Right lobe of liver (tissue), 6 donors: ENCODE data around the gene RHEB. TPM values are rescaled to one million over a fixed set of nuclear protein-coding genes. Genes with fewer than 3 reads are reported as not detected.

Source experiments
- ATAC-seq, 4 donors: fragments of 200-7000 bp; cut with Tn5 transposase; one replicate each; pipeline ENCODE4 v1.9.1; 2020; ENCODE audit warnings: mild to moderate bottlenecking in 4 of 4, moderate library complexity in 4 of 4
- DNase-seq, 3 donors: peaks; one replicate each; pipeline ENCODE4 v3.0.0-alpha.2; 2020
- H3K27ac ChIP-seq, 3 donors: fragments of 200-600 bp; one replicate each; pipeline ENCODE4 v1.8.0; 2022
- H3K27me3 ChIP-seq, 2 donors: fragments of 200-600 bp; one replicate each; pipeline ENCODE4 v1.8.0; 2022
- H3K36me3 ChIP-seq, 4 donors: fragments of 200-600 bp; sonication (generic) in 1 of 4; one replicate each; pipeline versions ENCODE4 v1.5.1 to v1.8.0; 2017 to 2022; ENCODE audit warnings: control low read depth in 1 of 4
- H3K4me1 ChIP-seq, 4 donors: fragments of 200-600 bp; sonication (generic) in 1 of 4; one replicate each; pipeline versions ENCODE4 v1.5.1 to v1.8.0; 2017 to 2022; ENCODE audit warnings: control low read depth in 1 of 4
- H3K4me3 ChIP-seq, 3 donors: fragments of 200-600 bp; one replicate each; pipeline ENCODE4 v1.8.0; 2022
- H3K9me3 ChIP-seq, 4 donors: fragments of 200-600 bp; sonication (generic) in 1 of 4; one replicate each; pipeline versions ENCODE4 v1.5.1 to v1.8.0; 2017 to 2022; ENCODE audit warnings: control low read depth in 1 of 4
- POLR2A ChIP-seq: fragments of 450-650 bp; IDR thresholded peaks from one replicate; pipeline ENCODE4 v1.6.1; 2017; ENCODE audit warnings: antibody characterized with exemption, mild to moderate bottlenecking
- WGBS: methylation state at CpG from one replicate; pipeline ENCODE4 v1.1.6; 2018; ENCODE audit warnings: low coverage, low lambda C conversion rate; ENCODE audit not compliant: insufficient coverage; ENCODE audit errors: missing lambda C conversion rate; 5-methylcytosine and 5-hydroxymethylcytosine counted together
- intact Hi-C, 2 donors: fragments of 100-400 bp; cut with DNase I; formaldehyde crosslinking; loops; one replicate each; pipeline versions ENCODE4 v1.11.2 to v1.14.1; 2022
- total RNA-seq, 6 experiments: library from RNA; depleted of rRNA in 2 of 6; stranded (reverse); fragments of >200 nt in 2 of 6; fragmentation: NEBNext Ultra II Directional in 3 of 6; extraction: Animal tissue kit (Norgen Biotek cat#: 25700) in 3 of 6; gene quantifications; one replicate each; pipeline versions ENCODE4 v1.1.0 to v1.2.4, GENCODE V29; 2016 to 2023
- TF ChIP-seq, protein P1 (sequence below), 4 donors: fragments of 200-600 bp in 3 of 4; fragments of 450-650 bp in 1 of 4; IDR thresholded peaks; one replicate each; pipeline versions ENCODE4 v1.5.1 to v1.8.0; 2016 to 2022; ENCODE audit warnings: antibody characterized with exemption in 4 of 4, mild to moderate bottlenecking in 2 of 4
- donor health status: DM: no; HTN: yes; CAD: no.
- donor health status: DM: no; HTN: no; CAD: no.
- donor health status: DM: no; HTN: no; CAD: no.
- donor health status: DM: no; HTN: yes; CAD: no.
- donor health status: DM: no; HTN: yes; CAD: no.

The RHEB gene
- total RNA-seq, 6 experiments from 2014 or later: 33.4 to 55.3 (median 49.7) TPM

DNA sequence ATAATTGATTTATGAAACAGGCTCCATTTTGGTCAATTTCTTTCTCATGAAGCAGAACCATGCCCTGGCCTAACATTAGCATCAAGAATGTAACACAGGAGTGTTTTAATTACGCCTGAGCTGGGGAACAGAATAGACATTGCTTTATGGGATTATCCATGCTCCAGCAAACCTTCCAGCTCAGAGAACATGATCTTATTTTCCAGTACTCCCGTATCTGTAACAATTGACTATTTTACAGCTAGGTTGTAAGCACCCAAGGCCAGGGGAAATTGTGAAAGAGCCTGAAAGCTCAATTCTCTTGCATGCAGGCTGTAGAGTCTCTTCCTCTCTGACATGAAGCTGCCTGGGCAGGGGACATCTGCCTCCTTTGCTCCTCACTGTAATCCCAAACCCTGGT, 49.0 kb downstream of the RHEB start:
- Histone ChIP-seq H3K27me3 (no peaks in the 10 kb centered on the region), H3K4me1 (no peaks in the 10 kb centered on the region), H3K27ac (no peak overlapping the region), H3K36me3 (peaks cover 0 to 50% (median 12%) of the 10 kb centered on the region in 4 donors), H3K4me3 (no peak overlapping the region), H3K9me3 (no peaks in the 10 kb centered on the region)
- no peak for TF ChIP-seq POLR2A
- TF ChIP-seq, protein P1, sequence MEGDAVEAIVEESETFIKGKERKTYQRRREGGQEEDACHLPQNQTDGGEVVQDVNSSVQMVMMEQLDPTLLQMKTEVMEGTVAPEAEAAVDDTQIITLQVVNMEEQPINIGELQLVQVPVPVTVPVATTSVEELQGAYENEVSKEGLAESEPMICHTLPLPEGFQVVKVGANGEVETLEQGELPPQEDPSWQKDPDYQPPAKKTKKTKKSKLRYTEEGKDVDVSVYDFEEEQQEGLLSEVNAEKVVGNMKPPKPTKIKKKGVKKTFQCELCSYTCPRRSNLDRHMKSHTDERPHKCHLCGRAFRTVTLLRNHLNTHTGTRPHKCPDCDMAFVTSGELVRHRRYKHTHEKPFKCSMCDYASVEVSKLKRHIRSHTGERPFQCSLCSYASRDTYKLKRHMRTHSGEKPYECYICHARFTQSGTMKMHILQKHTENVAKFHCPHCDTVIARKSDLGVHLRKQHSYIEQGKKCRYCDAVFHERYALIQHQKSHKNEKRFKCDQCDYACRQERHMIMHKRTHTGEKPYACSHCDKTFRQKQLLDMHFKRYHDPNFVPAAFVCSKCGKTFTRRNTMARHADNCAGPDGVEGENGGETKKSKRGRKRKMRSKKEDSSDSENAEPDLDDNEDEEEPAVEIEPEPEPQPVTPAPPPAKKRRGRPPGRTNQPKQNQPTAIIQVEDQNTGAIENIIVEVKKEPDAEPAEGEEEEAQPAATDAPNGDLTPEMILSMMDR (IDR thresholded peaks at IDR 0.05): no peak
- WGBS: 73% methylated on average over 2 of the region's 2 CpGs
- DNase-seq (no peak), ATAC-seq (no peak)
- intact Hi-C loops: no loop called here

DNA sequence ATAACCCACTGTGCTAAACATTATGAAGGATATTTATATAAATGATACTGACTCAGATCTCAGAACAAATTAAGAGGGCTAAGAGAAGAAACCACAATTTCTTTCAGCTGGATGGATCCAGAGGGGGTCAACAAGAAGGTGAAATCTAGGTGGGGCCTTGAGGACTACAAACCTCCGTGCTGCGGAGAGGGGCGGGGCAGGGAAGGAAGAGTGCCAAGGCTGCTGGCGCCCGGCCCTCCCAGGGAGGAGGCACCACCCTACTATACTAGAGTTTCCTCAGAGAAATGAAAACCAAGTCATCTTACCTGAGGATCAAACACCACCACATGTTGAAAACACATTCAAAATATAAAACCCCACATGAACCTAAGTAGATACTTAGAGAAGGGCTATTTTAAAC, 50.4 kb downstream of the RHEB start:
- H3K4me3 ChIP-seq: no peak overlapping the region
- ATAC-seq: no peak
- no peaks in the 10 kb centered on the region for H3K4me1 ChIP-seq
- DNase-seq: no peak
- intact Hi-C loops: no loop called here
- 82% methylated on average over 5 of the region's 5 CpGs for WGBS
- no peaks in the 10 kb centered on the region for H3K9me3 ChIP-seq
- no peaks in the 10 kb centered on the region for H3K27me3 ChIP-seq
- H3K36me3 ChIP-seq: peaks cover 0 to 58% (median 15%) of the 10 kb centered on the region in 4 donors
- H3K27ac ChIP-seq: no peak overlapping the region
- no peak for TF ChIP-seq POLR2A
- TF ChIP-seq, protein P1 (IDR thresholded peaks at IDR 0.05): no peak

DNA sequence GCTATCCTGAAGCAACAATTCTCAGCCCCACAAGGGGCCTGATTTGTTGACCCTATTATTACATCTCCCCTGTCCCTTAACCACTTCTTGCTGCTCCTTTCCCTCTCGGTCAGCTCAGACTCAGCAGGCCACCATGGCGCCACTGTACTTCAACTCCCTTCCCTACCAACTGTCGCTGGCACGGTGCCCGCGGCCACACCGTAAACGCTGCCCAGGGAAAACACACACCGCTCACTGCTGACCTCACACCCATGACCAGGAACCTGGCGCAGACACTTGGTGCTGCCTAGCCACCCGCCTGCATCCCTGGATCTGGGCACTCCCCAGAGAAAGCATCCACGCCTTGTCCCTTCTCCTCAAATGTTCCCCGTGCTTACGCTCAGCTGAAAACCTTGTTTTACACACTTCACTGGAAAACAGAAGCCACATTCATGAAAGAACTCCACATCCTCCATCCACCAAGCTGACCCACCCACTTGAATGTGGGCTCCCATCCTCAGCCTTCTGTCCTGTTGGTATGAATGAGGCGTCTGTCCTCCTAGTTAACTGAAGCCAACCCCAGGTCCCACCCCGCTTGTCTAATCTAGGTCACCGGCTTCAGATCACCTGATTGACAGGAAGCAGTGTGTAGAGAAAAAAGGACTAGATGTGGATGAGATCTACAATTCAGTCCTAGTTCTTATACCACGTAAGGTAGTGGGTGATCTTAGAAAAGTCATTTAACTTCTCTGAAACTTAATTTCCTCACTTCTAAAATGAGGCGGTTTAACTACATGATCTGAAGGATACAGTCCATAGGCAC, 51.3 kb downstream of the RHEB start:
- Histone ChIP-seq H3K27me3 (no peaks in the 10 kb centered on the region), H3K27ac (no peak overlapping the region), H3K4me1 (no peaks in the 10 kb centered on the region), H3K36me3 (peaks cover 0 to 58% (median 15%) of the 10 kb centered on the region in 4 donors), H3K9me3 (no peaks in the 10 kb centered on the region), H3K4me3 (no peak overlapping the region)
- no peak for TF ChIP-seq POLR2A
- TF ChIP-seq, protein P1 (IDR thresholded peaks at IDR 0.05): no peak
- ATAC-seq: no peak
- intact Hi-C loops: no loop called here
- WGBS: 98% methylated on average over 19 of the region's 19 CpGs
- DNase-seq: no peak

DNA sequence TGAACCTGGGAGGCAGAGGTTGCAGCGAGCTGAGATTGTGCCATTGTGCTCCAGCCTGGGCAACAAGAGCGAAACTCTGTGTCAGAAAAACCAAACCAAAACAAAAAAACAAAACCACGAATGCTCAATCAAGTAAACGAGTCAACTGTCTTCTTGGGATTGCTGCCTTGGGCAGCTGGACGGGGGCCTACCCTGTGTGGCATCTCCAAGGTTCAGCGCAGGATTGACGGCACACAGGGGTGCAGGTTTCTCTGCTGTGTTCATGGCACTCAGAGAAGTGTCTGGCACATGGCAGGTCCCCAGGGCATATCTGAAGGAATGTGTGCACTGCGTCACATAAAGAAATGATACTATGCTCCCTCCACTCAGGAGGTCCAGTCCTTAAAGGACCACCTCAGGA, 54.5 kb downstream of the RHEB start:
- intact Hi-C loops: no loop called here

More for the DNA sequence above, 54.5 kb downstream of the RHEB start:
- H3K9me3 ChIP-seq: no peaks in the 10 kb centered on the region
- H3K27me3 ChIP-seq: no peaks in the 10 kb centered on the region
- H3K4me3 ChIP-seq: no peak overlapping the region
- peaks cover 0 to 45% (median 12%) of the 10 kb centered on the region in 4 donors for H3K36me3 ChIP-seq
- H3K27ac ChIP-seq: no peak overlapping the region
- 90% methylated on average over 5 of the region's 8 CpGs for WGBS
- ATAC-seq (no peak), DNase-seq (no peak)
- TF ChIP-seq, protein P1 (IDR thresholded peaks at IDR 0.05): no peak
- no peak for TF ChIP-seq POLR2A
- H3K4me1 ChIP-seq: peaks cover 0 to 2% (median 0%) of the 10 kb centered on the region in 4 donors
